IMR-90 (cell line): ENCODE data around the gene KCTD11. TPM values are rescaled to one million over a fixed set of nuclear protein-coding genes. Genes with fewer than 3 reads are reported as not detected.

ENCODE experiments used
- ATAC-seq: fragments of 200-7000 bp; cut with Tn5 transposase; 2 replicates; pipeline ENCODE4 v1.9.1; 2020; ENCODE audit warnings: low read depth, mild to moderate bottlenecking, moderate library complexity
- BruUV-seq: library from RNA; stranded (reverse); fragments of 400-500 nt; replicated peaks from 2 replicates; lab custom pipeline; 2021; lab: Mats Ljungman, UMichigan
- CTCF ChIA-PET: fragments of 300-600 bp; formaldehyde crosslinking; extraction: SDS; loops from one replicate; lab custom pipeline; 2021; ENCODE audit warnings: antibody characterized with exemption; lab: Yijun Ruan, JAX
- POLR2A ChIA-PET: fragments of 300-600 bp; sonication (Branson Sonifier 250); formaldehyde crosslinking; loops from one replicate; lab custom pipeline; 2022; ENCODE audit warnings: antibody characterized with exemption; ENCODE audit not compliant: unreplicated experiment; lab: Charles Lee
- DNase-seq: peaks from one replicate; pipeline ENCODE4 v3.0.0; 2013
- H2AFZ ChIP-seq: replicated peaks from 2 replicates; pipeline ENCODE3; 2013; ENCODE audit warnings: low read length, mild to moderate bottlenecking; ENCODE audit not compliant: poor library complexity
- H2AK5ac ChIP-seq: 2 replicates; pipeline ENCODE4 v1.6.1; 2013; ENCODE audit warnings: low read depth, low read length, inconsistent platforms
- H2AK9ac ChIP-seq: replicated peaks from 2 replicates; pipeline ENCODE3; 2013; ENCODE audit warnings: mild to moderate bottlenecking, low read depth, low read length, moderate library complexity; ENCODE audit not compliant: poor library complexity
- H2BK120ac ChIP-seq: 2 replicates; pipeline ENCODE4 v1.6.1; 2013; ENCODE audit warnings: low read depth, low read length, inconsistent platforms
- H2BK15ac ChIP-seq: 3 replicates; pipeline ENCODE4 v1.6.1; 2013; ENCODE audit warnings: low read depth, low read length, inconsistent platforms
- H2BK20ac ChIP-seq: 2 replicates; pipeline ENCODE4 v1.6.1; 2013; ENCODE audit warnings: low read depth, mild to moderate bottlenecking, inconsistent platforms, low read length, moderate library complexity
- H2BK5ac ChIP-seq: 2 replicates; pipeline ENCODE4 v1.6.1; 2013; ENCODE audit warnings: mild to moderate bottlenecking, low read depth, low read length, inconsistent platforms; ENCODE audit not compliant: poor library complexity, severe bottlenecking
- H3K14ac ChIP-seq: replicated peaks from 2 replicates; pipeline ENCODE4 v1.6.1; 2013; ENCODE audit warnings: low read depth, low read length, inconsistent platforms
- H3K18ac ChIP-seq: 2 replicates; pipeline ENCODE4 v1.6.1; 2013; ENCODE audit warnings: low read depth, low read length, control low read depth
- H3K23ac ChIP-seq: 2 replicates; pipeline ENCODE4 v1.6.1; 2013; ENCODE audit warnings: low read depth, low read length, inconsistent platforms
- H3K27ac ChIP-seq: 2 replicates; pipeline ENCODE4 v1.5.1; 2013; ENCODE audit warnings: mild to moderate bottlenecking, control low read depth, low read length; ENCODE audit not compliant: insufficient read depth
- H3K27me3 ChIP-seq: 2 replicates; pipeline ENCODE4 v1.6.1; 2013; ENCODE audit warnings: low read length; ENCODE audit not compliant: control insufficient read depth, insufficient read depth
- H3K36me3 ChIP-seq: 2 replicates; pipeline ENCODE4 v1.6.1; 2013; ENCODE audit warnings: low read length, mixed read lengths; ENCODE audit not compliant: control insufficient read depth, insufficient read depth
- H3K4ac ChIP-seq: 2 replicates; pipeline ENCODE4 v1.6.1; 2013; ENCODE audit warnings: low read depth, low read length, inconsistent platforms
- H3K4me1 ChIP-seq: 2 replicates; pipeline ENCODE4 v1.6.1; 2013; ENCODE audit warnings: low read length, mixed read lengths; ENCODE audit not compliant: control insufficient read depth, insufficient read depth
- H3K4me2 ChIP-seq: 2 replicates; pipeline ENCODE4 v1.6.1; 2013; ENCODE audit warnings: low read depth, mild to moderate bottlenecking, control low read depth, low read length, moderate library complexity
- H3K4me3 ChIP-seq: 2 replicates; pipeline ENCODE4 v1.5.1; 2013; ENCODE audit warnings: low read depth, mild to moderate bottlenecking, control low read depth, low read length, moderate library complexity; ENCODE audit not compliant: insufficient read depth
- H3K56ac ChIP-seq: 2 replicates; pipeline ENCODE4 v1.6.1; 2013; ENCODE audit warnings: low read length, inconsistent platforms; ENCODE audit not compliant: insufficient read depth; ENCODE audit errors: extremely low read depth
- H3K79me1 ChIP-seq, 2 experiments: 2 replicates each; pipeline ENCODE4 v1.6.1; 2013; ENCODE audit warnings: low read length in 2 of 2, inconsistent platforms in 1 of 2, low read depth in 1 of 2
- H3K9ac ChIP-seq: 2 replicates; pipeline ENCODE4 v1.6.1; 2013; ENCODE audit warnings: low read depth, low read length, control low read depth
- H3K9me1 ChIP-seq: 2 replicates; pipeline ENCODE4 v1.6.1; 2013; ENCODE audit warnings: low read length, inconsistent platforms; ENCODE audit not compliant: insufficient read depth
- H3K9me3 ChIP-seq: 2 replicates; pipeline ENCODE4 v1.6.1; 2013; ENCODE audit warnings: low read length; ENCODE audit not compliant: control insufficient read depth, insufficient read depth
- H4K20me1 ChIP-seq: 2 replicates; pipeline ENCODE4 v1.6.1; 2013; ENCODE audit warnings: low read length, inconsistent platforms; ENCODE audit not compliant: insufficient read depth
- H4K5ac ChIP-seq: 2 replicates; pipeline ENCODE4 v1.6.1; 2013; ENCODE audit warnings: mild to moderate bottlenecking, low read depth, low read length, control low read depth
- H4K8ac ChIP-seq, 2 experiments: 2 replicates each; pipeline ENCODE4 v1.6.1; 2013; ENCODE audit warnings: low read depth in 2 of 2, low read length in 2 of 2, control low read depth in 1 of 2, inconsistent platforms in 1 of 2
- H4K91ac ChIP-seq: 2 replicates; pipeline ENCODE4 v1.6.1; 2013; ENCODE audit warnings: low read depth, low read length, inconsistent platforms; ENCODE audit not compliant: insufficient read depth
- BHLHE40 ChIP-seq: fragments of 150-350 bp; IDR thresholded peaks from 2 replicates; pipeline ENCODE4 v1.6.1; 2016; ENCODE audit warnings: mild to moderate bottlenecking, low read depth, low read length
- CEBPB ChIP-seq: IDR thresholded peaks from 2 replicates; pipeline ENCODE4 v1.6.1; 2012; ENCODE audit warnings: low read depth, low read length, improper control_type of control experiment
- CHD1 ChIP-seq: IDR thresholded peaks from 2 replicates; pipeline ENCODE4 v1.6.1; 2012; ENCODE audit warnings: low read depth, low read length, improper control_type of control experiment
- FOS ChIP-seq: fragments of 150-350 bp; IDR thresholded peaks from 2 replicates; pipeline ENCODE4 v1.6.1; 2016; ENCODE audit warnings: low read depth, low read length
- MAFK ChIP-seq: IDR thresholded peaks from 2 replicates; pipeline ENCODE4 v1.6.1; 2012; ENCODE audit warnings: low read depth, low read length, improper control_type of control experiment
- MXI1 ChIP-seq: IDR thresholded peaks from 2 replicates; pipeline ENCODE4 v1.6.1; 2012; ENCODE audit warnings: low read depth, mild to moderate bottlenecking, low read length, moderate library complexity, borderline replicate concordance
- NFE2L2 ChIP-seq: fragments of 150-350 bp; IDR thresholded peaks from 2 replicates; pipeline ENCODE4 v1.6.1; 2016; ENCODE audit warnings: low read depth, mild to moderate bottlenecking, low read length
- RAD21 ChIP-seq: IDR thresholded peaks from 2 replicates; pipeline ENCODE4 v1.6.1; 2012; ENCODE audit warnings: low read length, improper control_type of control experiment
- RCOR1 ChIP-seq: IDR thresholded peaks from 2 replicates; pipeline ENCODE4 v1.6.1; 2012; ENCODE audit warnings: mild to moderate bottlenecking, low read length, improper control_type of control experiment; ENCODE audit not compliant: insufficient replicate concordance
- RFX5 ChIP-seq: IDR thresholded peaks from 2 replicates; pipeline ENCODE4 v1.8.0; 2012; ENCODE audit warnings: low read depth, mild to moderate bottlenecking, low read length, moderate library complexity
- SMC3 ChIP-seq: fragments of 150-350 bp; IDR thresholded peaks from 2 replicates; pipeline ENCODE4 v1.6.1; 2016; ENCODE audit warnings: low read depth, mild to moderate bottlenecking, antibody characterized with exemption, low read length, moderate library complexity
- WGBS, 2 experiments: methylation state at CpG; one replicate each; pipeline versions ENCODE4 v1.1.5 to v1.1.7; 2013; ENCODE audit warnings: missing lambda C conversion rate in 2 of 2; ENCODE audit not compliant: insufficient read length in 1 of 2; ENCODE audit errors: extremely low coverage in 2 of 2; 5-methylcytosine and 5-hydroxymethylcytosine counted together
- dilution Hi-C: fragments of 300-500 bp; cut with HindIII; formaldehyde crosslinking; loops from one replicate; pipeline ENCODE4 v1.14.3; 2018; ENCODE audit warnings: low sequenced_read_pairs; ENCODE audit not compliant: unreplicated experiment
- in situ Hi-C: fragments of 300-500 bp; cut with MboI; formaldehyde crosslinking; loops from 3 replicates; pipeline ENCODE4 v1.14.3; 2019; ENCODE audit warnings: low sequenced_read_pairs, inconsistent platforms, mixed read lengths
- intact Hi-C: fragments of 100-400 bp; cut with micrococcal nuclease; formaldehyde crosslinking; loops from 2 replicates; pipeline ENCODE4 v1.10.0; 2022
- polyA plus RNA-seq, 3 experiments: library from polyadenylated mRNA; depleted of rRNA; stranded (reverse); fragments of >200 nt; gene quantifications; 2 replicates each; pipeline ENCODE4 v1.2.3, GENCODE V29; 2012; ENCODE audit warnings: low replicate concordance in 1 of 3
- total RNA-seq: library from RNA; depleted of rRNA; stranded (reverse); fragments of >200 nt; gene quantifications from 2 replicates; pipeline ENCODE4 v1.2.3, GENCODE V29; 2012
- TF ChIP-seq, protein P1 (sequence below): fragments of 150-350 bp; IDR thresholded peaks from 2 replicates; pipeline ENCODE4 v1.6.1; 2017; ENCODE audit warnings: mild to moderate bottlenecking, antibody characterized with exemption, low read length, low read depth
- TF ChIP-seq, protein P2 (sequence below): conservative IDR thresholded peaks from 2 replicates; pipeline ENCODE4 v1.5.1; 2012; ENCODE audit warnings: mild to moderate bottlenecking, low read depth, low read length, improper control_type of control experiment

KCTD11 gene
- total and polyA plus RNA-seq, 2 of the 4 experiments (the other 2 are of a cell fraction) = 10.8 to 16.4 TPM

DNA sequence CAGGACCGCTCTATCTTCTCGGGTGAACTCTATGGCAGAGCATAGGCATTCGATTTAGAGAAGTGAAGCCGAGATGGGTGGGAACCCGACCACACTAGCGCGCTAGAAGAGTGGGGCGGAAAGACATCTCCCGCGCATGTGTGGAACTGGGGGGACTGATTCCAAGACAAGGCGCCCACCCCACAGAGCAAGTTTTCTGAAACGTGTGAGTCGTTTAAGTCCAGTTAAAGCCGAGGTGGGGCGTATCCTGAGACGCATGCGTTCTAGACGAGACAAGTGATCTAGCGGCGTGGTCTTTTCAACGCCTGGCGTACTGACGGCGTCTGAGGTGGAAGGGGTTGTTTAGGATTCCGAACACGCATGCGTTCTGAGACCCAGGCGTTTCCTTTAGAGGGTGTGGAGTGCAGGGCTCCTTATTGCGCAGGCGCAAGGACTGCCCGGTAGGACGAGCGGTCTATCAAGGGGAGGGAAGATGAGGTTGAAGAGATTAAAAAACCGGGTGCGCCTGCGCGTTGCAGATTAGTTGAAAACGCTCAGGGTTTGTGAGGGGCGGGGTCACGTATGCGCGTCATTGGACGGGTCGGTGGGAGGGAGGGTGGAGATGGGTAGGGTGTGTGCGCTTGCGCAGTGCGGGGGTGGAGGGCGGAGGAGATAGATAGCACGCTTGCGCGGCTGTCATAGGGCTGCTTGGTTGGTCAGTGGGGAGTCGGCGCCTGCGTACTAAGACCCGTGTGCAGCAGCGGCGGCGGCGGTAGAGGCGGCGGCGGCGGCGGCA is 44.9 kb upstream of the KCTD11 start, which contains the start of gene EIF5A:
TSS of gene EIF5A (plus strand) at position 718 of the 775 bp plus-strand sequence. CDS start 2,008 bp downstream, outside the sequence.
- no peaks in the 10 kb centered on the region for H3K9me3 ChIP-seq
- in situ Hi-C loops = loop anchor here (10.0 kb wide), 1 partner anchor 262 kb away; the partner anchor contains the start of gene SLC16A11
- no peak for TF ChIP-seq BHLHE40
- TF ChIP-seq RCOR1 = no peak
- no peak for TF ChIP-seq RAD21
- TF ChIP-seq, protein P1, sequence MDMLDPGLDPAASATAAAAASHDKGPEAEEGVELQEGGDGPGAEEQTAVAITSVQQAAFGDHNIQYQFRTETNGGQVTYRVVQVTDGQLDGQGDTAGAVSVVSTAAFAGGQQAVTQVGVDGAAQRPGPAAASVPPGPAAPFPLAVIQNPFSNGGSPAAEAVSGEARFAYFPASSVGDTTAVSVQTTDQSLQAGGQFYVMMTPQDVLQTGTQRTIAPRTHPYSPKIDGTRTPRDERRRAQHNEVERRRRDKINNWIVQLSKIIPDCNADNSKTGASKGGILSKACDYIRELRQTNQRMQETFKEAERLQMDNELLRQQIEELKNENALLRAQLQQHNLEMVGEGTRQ = 0 out of 2 replicates have a peak, but pooled peaks have one; percentile 2
- peak; percentile 62; the same call in 1 of the 2 replicates for TF ChIP-seq CHD1
- TF ChIP-seq NFE2L2 = no peak
- no peak for TF ChIP-seq MAFK
- TF ChIP-seq FOS = no peak
- TF ChIP-seq RFX5 = no peak
- peak; percentile 92 for TF ChIP-seq MXI1
- TF ChIP-seq, protein P2, sequence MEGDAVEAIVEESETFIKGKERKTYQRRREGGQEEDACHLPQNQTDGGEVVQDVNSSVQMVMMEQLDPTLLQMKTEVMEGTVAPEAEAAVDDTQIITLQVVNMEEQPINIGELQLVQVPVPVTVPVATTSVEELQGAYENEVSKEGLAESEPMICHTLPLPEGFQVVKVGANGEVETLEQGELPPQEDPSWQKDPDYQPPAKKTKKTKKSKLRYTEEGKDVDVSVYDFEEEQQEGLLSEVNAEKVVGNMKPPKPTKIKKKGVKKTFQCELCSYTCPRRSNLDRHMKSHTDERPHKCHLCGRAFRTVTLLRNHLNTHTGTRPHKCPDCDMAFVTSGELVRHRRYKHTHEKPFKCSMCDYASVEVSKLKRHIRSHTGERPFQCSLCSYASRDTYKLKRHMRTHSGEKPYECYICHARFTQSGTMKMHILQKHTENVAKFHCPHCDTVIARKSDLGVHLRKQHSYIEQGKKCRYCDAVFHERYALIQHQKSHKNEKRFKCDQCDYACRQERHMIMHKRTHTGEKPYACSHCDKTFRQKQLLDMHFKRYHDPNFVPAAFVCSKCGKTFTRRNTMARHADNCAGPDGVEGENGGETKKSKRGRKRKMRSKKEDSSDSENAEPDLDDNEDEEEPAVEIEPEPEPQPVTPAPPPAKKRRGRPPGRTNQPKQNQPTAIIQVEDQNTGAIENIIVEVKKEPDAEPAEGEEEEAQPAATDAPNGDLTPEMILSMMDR = no peak
- peak; percentile 97 for TF ChIP-seq CEBPB
- TF ChIP-seq SMC3 = no peak

More for the DNA sequence above, 44.9 kb upstream of the KCTD11 start, which contains the start of gene EIF5A:
- H3K4me1 ChIP-seq = no peaks in the 10 kb centered on the region; the same call in 1 of the 2 replicates
- peak within 1 kb of the TSS; percentile 45 to 91 for H4K8ac ChIP-seq
- H3K4me3 ChIP-seq = peak within 1 kb of the TSS; percentile 68
- H3K4me2 ChIP-seq = peak within 1 kb of the TSS; percentile 98
- peak within 1 kb of the TSS; percentile 99 for H2AK9ac ChIP-seq
- peak within 1 kb of the TSS; percentile 46 for H3K18ac ChIP-seq
- dilution Hi-C loops = no loop called here
- BruUV-seq = no TSS peak
- peak within 1 kb of the TSS; percentile 78; the same call in 1 of the 2 replicates for H3K23ac ChIP-seq
- H3K9me1 ChIP-seq = peaks cover 9% of the 10 kb centered on the region; the same call in 1 of the 2 replicates
- H2AK5ac ChIP-seq = peak within 1 kb of the TSS; percentile 87; the same call in 1 of the 2 replicates
- H2BK5ac ChIP-seq = peak within 1 kb of the TSS; percentile 87
- H3K56ac ChIP-seq = peak within 1 kb of the TSS; percentile 76
- H3K36me3 ChIP-seq = peaks cover 16% of the 10 kb centered on the region
- H2BK120ac ChIP-seq = peak within 1 kb of the TSS; percentile 56; the same call in 1 of the 2 replicates
- peak within 1 kb of the TSS; percentile 93 for H2AFZ ChIP-seq
- peak within 1 kb of the TSS; percentile 70 for H4K91ac ChIP-seq
- 0% methylated on average over 25 of the region's 64 CpGs; no CpG with 5 or more reads in 1 of the 2 experiments for WGBS, 2 experiments
- intact Hi-C loops = no loop called here
- no peak within 1 kb of the TSS for H2BK20ac ChIP-seq
- no peaks in the 10 kb centered on the region; the same call in 1 of the 2 replicates for H3K27me3 ChIP-seq
- H3K14ac ChIP-seq = peak within 1 kb of the TSS; percentile 57
- peaks cover 7 to 35% of the 10 kb centered on the region in 2 experiments; a peak in 3 of 4 replicates for H3K79me1 ChIP-seq
- ChIA-PET CTCF (no interaction called here), POLR2A (no interaction called here)
- peak within 1 kb of the TSS; percentile 77 for H3K9ac ChIP-seq
- H3K4ac ChIP-seq = peak within 1 kb of the TSS; percentile 78
- peak within 1 kb of the TSS; percentile 74 for H3K27ac ChIP-seq
- H4K20me1 ChIP-seq = peaks cover 37% of the 10 kb centered on the region
- ATAC-seq (peak; percentile 86), DNase-seq (peak; percentile 100)
- H2BK15ac ChIP-seq = peak within 1 kb of the TSS; percentile 4; the same call in 1 of the 3 replicates
- H4K5ac ChIP-seq = peak within 1 kb of the TSS; percentile 22
